T-helper 2 cell (primary cell): ENCODE results near the gene PHLPP2.
"Not testable (repeated sequence)": the region's sequence is repeated elsewhere in the genome, so short reads cannot be mapped to it uniquely, and the experiment has no call there.

Source experiments
- DNase-seq, 5 experiments: peaks; one replicate each; pipeline versions ENCODE4 v3.0.0 to v3.0.0-alpha.2; 2012 to 2022

The PHLPP2 gene

GRCh38 chr16:71712501-71712900 lies 12.0 kb downstream of the PHLPP2 start:
- DNase-seq: no peak

DNA sequence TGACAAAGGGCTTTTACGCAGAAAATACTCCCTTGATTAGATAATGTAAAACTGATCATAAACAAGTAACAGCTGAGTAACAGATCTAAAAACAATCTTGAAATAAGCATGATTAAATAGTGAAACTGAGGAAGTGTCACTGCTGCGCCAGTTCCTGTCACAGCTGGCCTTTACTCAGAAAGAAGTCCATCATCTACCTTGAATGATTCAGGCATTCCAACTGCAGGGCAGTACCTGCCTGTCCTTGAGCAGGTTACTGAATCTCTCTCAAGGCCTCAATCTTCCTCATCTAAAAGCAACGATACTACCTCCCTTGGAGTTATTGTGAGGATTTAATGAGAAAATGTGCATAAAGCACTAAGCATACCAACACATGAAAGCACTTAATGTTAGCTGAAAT lies 12.7 kb downstream of the PHLPP2 start:
- DNase-seq: no peak

DNA sequence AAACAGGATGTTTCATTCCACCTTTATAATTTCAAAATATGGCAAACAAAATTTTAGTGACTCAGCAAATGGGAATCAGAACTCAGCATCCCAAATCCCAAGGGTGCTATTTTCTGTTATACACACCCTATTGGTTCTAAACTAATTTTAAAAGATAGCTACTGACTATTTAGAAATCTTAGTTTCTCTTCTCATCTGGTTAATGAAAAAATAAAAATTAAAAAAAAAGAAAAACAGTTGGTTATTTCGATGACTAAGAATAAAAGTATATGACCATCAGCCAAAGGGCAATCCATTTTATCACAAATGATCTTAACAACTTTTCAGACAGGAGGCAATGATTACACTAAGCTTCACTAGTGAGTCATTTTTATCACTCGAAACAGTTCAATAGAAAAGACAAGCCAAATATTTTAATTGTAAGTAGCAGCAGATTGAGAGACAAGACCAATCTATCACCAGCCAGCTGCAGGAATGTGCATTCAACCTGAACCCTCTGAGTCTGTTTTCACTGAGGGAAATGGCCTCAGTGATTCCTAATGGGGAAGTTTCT lies 15.2 kb downstream of the PHLPP2 start:
- DNase-seq: no peak

GRCh38 chr16:71708696-71709095 lies 15.8 kb downstream of the PHLPP2 start:
- DNase-seq: no peak

DNA sequence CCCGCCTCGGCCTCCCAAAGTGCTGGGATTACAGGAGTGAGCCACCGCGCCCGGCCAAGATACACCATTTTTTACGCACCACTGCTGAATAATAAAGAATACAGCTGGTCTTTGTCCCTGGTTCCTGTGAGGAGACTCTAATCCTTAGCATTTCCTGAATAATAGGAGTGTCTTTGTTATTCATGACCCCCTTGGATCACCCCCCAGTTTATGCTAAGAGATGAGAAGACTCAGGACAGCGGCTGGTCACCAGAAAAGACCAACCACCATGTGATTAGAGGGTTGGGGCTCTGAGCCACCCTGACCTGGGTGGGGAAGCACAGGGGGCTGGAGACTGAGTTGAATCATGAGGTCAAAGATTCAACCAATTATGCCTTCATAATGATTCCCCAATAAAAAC lies 17.3 kb downstream of the PHLPP2 start:
- no peak for DNase-seq

- DNase-seq: no peak
These were observed 18.5 kb downstream of the PHLPP2 start for GRCh38 chr16:71706046-71706445.

DNA sequence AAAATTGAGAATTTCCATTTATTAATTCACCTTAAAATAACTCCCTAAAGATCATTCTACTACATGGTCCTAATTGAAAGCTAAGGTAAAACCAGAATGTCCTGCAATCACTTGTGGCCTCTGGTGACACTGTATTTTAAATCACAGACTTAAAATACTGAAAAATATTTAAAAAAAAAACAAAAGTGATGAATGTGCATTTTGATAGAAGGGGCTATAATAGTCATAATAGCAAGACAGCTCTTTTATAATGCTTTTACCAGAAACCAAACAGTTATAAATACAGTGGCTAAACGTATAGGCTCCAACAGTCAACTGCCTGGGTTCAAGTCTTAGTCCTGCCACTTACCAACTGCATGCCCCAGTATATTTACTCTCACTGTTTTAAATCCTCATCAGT lies 21.2 kb downstream of the PHLPP2 start:
- DNase-seq: no peak

- no peak for DNase-seq
These were observed 23.7 kb downstream of the PHLPP2 start for GRCh38 chr16:71700831-71701230.

DNA sequence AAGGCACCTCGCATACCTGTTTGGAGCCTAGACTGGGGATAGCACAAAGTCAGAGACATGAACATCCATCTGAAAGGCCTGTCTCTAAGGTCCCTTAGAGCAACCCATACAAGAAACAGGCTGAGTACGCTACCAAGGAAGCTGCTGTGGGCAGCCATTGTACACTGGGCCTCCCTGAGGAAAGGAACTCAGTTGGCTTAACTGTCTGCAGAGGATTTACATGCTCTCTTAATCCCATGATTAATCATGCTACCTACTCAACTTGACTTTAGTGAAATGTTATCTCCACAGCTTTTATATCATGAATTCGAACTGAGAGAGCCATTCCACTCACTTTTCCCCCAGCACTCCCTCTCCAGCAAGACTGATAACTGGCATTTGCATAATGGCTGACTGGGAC lies 26.0 kb downstream of the PHLPP2 start:
- no peak for DNase-seq

DNA sequence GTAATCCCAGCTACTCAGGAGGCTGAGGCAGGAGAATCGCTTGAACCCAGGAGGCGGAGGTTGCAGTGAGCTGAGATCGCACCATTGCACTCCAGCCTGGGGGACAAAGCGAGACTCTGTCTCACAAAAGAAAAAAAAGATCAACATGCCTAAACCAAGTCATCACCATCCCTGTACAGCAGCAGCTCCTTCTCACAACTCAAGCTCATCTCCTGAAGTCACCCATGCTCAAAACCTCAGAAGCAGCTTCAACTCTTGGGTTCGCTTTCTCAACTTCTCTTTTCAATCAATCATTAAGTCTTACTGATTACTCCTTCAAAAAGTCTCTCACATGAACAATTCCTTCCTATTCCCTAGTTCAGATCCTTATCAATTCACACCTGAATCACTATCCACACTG lies 31.3 kb downstream of the PHLPP2 start:
- no peak for DNase-seq

DNA sequence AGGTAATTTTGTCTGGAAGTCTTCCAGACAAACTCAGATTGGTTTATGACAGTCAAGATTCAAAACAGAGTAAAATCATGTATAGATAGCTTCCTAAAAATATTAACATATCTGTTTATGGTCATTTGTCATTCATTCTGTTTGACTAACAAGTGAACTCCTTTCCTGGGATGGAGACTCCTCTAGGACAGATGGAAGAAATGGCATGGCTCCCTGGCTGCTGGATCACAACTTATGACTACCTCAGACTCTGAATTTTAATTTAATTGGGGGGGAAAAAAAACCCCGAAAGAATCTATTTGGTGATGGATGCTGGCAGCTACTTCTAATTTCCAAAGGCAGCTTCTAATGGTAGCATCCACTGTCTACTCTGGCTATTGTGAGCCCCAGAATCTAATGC lies 34.6 kb downstream of the PHLPP2 start:
- DNase-seq: no peak

GRCh38 chr16:71687861-71688260 lies 36.6 kb downstream of the PHLPP2 start:
- DNase-seq: no peak

GRCh38 chr16:71684280-71684679 lies 40.2 kb downstream of the PHLPP2 start:
- not testable (repeated sequence) for DNase-seq

DNA sequence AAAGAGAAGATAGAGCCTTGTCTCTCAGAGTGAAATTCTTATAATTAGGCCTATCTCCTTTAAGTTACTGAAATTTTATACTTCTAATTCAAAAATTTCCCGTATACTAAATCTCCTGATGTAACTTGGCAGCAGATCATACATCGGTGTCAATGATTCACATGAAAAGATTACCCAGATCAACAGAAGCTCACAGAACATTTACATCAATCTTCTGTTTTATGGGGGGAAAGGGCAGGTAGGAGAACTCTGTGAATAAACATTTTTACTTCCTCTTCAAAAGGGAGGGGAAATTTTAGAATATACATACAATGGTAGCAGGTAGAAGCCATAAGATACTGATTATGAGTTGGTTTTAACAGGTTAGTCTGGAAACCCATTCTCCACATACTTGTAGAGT lies 43.1 kb downstream of the PHLPP2 start:
- DNase-seq: no peak

DNA sequence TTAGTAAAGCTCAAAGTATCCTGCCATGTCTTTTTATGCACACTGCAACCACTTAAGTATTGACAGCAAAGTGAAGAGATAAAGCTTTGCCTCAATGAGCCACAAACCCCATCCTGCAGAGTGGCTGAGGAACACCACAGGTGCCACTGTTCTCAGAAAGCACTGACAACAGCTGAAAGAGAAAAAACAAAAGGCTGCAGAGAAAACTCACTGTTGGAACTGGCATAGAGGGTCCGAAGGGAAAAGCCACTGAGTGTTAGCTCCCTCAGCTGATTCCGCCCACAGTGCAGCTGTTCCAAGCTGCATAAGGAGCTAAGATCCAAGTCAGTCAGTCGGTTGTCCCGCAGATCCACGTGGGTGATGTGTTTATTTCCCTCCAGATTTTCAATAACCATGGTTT lies 48.3 kb downstream of the PHLPP2 start:
- peak in 1 of 5 experiments; percentile 64 for DNase-seq

GRCh38 chr16:71675380-71675779 lies 49.1 kb downstream of the PHLPP2 start:
- DNase-seq: no peak

DNA sequence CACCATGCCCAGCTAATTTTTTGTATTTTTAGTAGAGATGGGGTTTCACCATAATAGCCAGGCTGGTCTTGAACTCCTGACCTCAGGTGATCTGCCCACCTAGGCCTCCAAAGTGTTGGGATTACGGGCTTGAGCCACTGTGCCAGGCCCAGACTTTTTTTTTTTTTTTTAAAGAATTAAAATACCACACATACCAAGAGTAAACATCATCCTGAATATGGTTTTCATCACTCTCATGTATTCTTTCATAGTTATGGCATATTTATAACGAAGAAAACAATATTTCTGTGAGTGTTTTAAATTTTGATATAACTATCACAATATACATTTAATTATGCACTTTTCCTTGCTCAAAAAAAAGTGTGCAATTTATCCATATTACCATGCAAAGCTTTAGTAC lies 50.3 kb downstream of the PHLPP2 start:
- DNase-seq: no peak

- no peak for DNase-seq
These were observed 50.9 kb downstream of the PHLPP2 start for GRCh38 chr16:71673582-71673973.

- peak in 1 of 5 experiments; percentile 1 for DNase-seq
These were observed 51.5 kb downstream of the PHLPP2 start for GRCh38 chr16:71672803-71673581.

GRCh38 chr16:71672125-71672524 lies 52.4 kb downstream of the PHLPP2 start:
- no peak for DNase-seq

GRCh38 chr16:71671165-71671564 lies 53.3 kb downstream of the PHLPP2 start:
- DNase-seq: no peak

DNA sequence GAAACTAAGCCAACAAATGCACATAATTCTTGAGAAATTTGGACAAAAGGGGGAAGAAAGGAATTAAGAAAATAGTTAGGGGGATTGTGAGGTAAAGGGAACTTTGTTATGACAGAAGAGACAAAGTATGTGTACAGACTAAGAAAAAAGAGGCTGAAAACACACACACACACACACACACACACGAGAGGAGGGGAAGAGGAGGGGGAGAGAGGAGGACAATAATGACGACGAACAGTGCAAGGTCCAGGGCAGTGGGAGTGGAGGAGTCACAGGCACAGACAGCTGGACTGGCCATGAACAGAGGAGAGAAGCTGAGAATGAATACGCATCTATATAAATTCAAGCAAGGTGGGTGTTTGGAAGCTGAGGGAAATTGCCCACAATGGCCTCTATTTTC lies 54.0 kb downstream of the PHLPP2 start:
- no peak for DNase-seq

GRCh38 chr16:71669926-71670536 lies 54.5 kb downstream of the PHLPP2 start:
- DNase-seq: no peak
